ACC112 (cell line): ENCODE data around the gene DLG5.

Experiments used
- H2AFZ ChIP-seq: fragments of 200-600 bp; sonication (generic); one replicate; pipeline ENCODE4 v1.6.0; 2017; ENCODE audit warnings: antibody characterized with exemption, low read length; ENCODE audit not compliant: unreplicated experiment
- H3K27ac ChIP-seq: fragments of 200-600 bp; sonication (generic); 2 replicates; pipeline ENCODE4 v1.5.1; 2014; ENCODE audit warnings: low read depth, mild to moderate bottlenecking, antibody characterized with exemption, low read length, moderate library complexity
- H3K27me3 ChIP-seq: fragments of 200-600 bp; sonication (generic); 2 replicates; pipeline ENCODE4 v1.6.1; 2014; ENCODE audit warnings: mild to moderate bottlenecking, antibody characterized with exemption, low read length, moderate library complexity, mixed read lengths; ENCODE audit not compliant: insufficient read depth
- H3K36me3 ChIP-seq: fragments of 200-600 bp; sonication (generic); 2 replicates; pipeline ENCODE4 v1.6.1; 2016; ENCODE audit warnings: mild to moderate bottlenecking, antibody characterized with exemption, low read length, moderate library complexity, mixed read lengths; ENCODE audit not compliant: insufficient read depth
- H3K4me1 ChIP-seq: fragments of 200-600 bp; sonication (generic); one replicate; pipeline ENCODE4 v1.6.1; 2016; ENCODE audit warnings: low read length, mixed read lengths; ENCODE audit not compliant: insufficient read depth, unreplicated experiment, control insufficient read depth
- H3K4me3 ChIP-seq: fragments of 200-600 bp; sonication (generic); 2 replicates; pipeline ENCODE4 v1.5.1; 2014; ENCODE audit warnings: mild to moderate bottlenecking, low read depth, low read length
- H3K79me2 ChIP-seq: fragments of 200-600 bp; sonication (generic); one replicate; pipeline ENCODE4 v1.6.0; 2016; ENCODE audit warnings: low read length; ENCODE audit not compliant: control insufficient read depth, unreplicated experiment, insufficient read depth

Gene DLG5

DNA sequence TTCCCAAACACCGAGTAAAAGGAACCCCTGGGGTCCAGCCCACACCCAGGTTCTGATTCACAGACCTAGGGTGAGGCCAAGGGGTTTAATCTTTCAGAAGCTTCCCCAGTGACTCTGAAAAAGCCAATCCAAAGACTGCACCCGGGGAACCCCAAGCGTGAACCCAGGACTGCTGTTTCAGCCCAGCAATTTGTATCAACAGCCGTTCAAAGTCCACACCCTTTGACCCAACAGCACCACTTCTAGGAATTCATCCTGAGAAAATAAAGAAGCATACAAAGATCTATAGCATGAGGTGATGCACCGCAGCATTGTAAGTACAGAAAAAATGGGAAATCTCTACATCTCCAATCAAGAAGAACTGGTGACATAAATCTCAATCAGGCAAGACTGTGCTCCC lies 24.4 kb downstream of the DLG5 start:
- Histone ChIP-seq H3K36me3 (no peaks in the 10 kb centered on the region), H3K4me3 (no peak overlapping the region), H3K27ac (no peak overlapping the region), H3K4me1 (peaks cover 17% of the 10 kb centered on the region), H3K27me3 (no peaks in the 10 kb centered on the region), H3K79me2 (peaks cover 35% of the 10 kb centered on the region), H2AFZ (no peak overlapping the region)

DNA sequence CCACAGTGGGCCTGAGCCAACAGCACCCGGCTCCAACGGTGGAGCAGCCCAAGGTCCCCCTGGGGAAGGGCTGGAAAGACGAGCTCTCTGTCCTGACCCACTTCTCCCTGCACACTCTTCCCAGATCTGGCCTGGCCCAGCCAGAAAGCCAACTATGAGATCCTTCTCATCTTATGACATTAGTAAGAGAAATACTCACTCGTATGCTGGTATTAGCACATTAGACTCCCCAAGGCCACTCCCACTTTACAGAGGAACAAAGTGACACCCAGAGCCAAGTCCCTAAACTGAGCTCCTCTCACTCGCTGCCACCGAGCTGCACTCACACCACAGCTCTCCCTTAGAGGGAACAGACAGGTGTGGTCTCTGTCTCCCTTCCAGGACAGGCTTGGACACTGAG lies 24.8 kb downstream of the DLG5 start:
- H3K36me3 ChIP-seq = no peaks in the 10 kb centered on the region
- H3K79me2 ChIP-seq = peaks cover 32% of the 10 kb centered on the region
- H3K27me3 ChIP-seq = no peaks in the 10 kb centered on the region
- no peak overlapping the region for H3K4me3 ChIP-seq
- no peak overlapping the region for H2AFZ ChIP-seq
- H3K4me1 ChIP-seq = peaks cover 13% of the 10 kb centered on the region
- no peak overlapping the region for H3K27ac ChIP-seq

DNA sequence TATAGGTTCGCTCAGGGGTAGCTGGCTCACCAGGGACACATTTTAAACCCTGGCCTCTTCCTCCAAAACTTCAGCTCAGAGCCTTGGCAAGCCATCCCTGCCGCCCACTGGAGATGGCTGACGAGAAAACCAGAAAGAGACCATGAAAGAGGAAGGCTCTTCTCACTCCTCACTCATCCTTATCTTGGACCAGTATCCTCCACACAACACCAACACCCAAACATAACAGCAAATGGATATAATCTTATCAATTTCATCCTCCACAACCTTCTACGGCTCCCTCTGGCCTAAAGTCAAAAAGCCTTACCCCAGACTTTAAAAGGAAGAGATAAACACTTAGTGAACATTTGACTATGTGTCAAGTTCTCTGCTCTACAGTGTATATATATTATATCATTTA lies 26.9 kb downstream of the DLG5 start:
- Histone ChIP-seq H3K79me2 (peaks cover 33% of the 10 kb centered on the region), H3K27me3 (no peaks in the 10 kb centered on the region), H3K4me1 (peaks cover 13% of the 10 kb centered on the region), H3K27ac (no peak overlapping the region), H3K36me3 (no peaks in the 10 kb centered on the region), H2AFZ (no peak overlapping the region), H3K4me3 (no peak overlapping the region)

DNA sequence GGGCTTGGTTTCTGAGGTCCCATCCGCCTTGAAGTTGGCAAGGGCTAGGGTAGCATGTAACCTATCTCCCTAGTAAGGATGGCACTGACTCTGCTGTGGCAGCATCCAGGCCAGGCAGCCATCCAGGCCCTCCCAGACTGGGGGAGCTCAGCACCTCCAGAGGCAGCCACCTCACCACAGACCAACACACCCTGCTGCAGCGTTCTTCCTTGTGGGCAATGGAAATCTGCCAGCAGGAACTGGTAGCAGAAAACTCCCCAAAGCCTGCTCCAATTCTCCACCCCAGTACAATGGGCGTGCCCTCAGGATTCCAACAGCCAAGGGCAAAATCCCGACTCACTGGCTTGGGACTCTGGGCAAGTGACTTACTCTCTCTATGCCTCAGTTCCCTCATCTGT lies 27.5 kb downstream of the DLG5 start:
- H3K36me3 ChIP-seq = no peaks in the 10 kb centered on the region
- peaks cover 33% of the 10 kb centered on the region for H3K79me2 ChIP-seq
- peaks cover 13% of the 10 kb centered on the region for H3K4me1 ChIP-seq
- H3K27ac ChIP-seq = no peak overlapping the region
- H3K4me3 ChIP-seq = no peak overlapping the region
- H2AFZ ChIP-seq = no peak overlapping the region
- no peaks in the 10 kb centered on the region for H3K27me3 ChIP-seq

DNA sequence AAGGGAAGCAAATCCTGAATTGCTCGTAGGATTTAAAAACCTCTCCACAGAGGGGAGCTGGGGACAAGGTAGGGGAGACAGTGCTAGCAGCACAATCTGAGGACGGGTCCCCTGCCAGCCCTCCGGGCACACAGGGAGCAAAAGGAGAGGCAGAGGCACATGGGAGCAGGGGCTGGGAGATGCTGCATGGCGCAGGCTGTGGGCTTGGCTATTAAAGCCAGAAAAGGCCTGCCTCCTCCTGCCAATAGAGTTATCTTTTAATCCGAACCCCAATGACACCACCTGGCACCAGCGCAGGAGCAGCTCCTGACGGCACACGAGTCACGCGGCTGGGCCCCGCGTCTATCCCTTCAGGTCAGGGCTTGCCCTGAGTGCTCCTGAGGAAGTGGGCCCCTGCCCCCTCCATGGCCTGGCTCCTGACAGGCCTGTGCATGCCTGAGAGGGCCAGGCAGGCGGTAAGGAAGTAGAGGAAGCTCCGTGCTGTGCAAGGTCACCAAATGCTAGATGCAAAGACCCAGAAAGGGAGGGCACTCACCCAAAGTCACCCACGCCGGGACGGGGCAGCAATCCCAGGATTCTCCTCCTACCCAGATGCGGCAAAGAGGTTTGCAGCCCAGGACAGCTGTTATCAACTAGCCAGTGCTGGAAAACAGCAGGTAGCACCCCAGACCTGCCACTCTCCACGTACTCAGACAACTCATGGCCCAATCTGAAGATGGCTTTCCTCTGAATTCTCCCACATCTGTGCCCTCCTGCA lies 28.1 kb downstream of the DLG5 start:
- no peak overlapping the region for H2AFZ ChIP-seq
- H3K4me1 ChIP-seq = peaks cover 13% of the 10 kb centered on the region
- H3K79me2 ChIP-seq = peaks cover 31% of the 10 kb centered on the region
- H3K4me3 ChIP-seq = no peak overlapping the region
- H3K36me3 ChIP-seq = no peaks in the 10 kb centered on the region
- H3K27ac ChIP-seq = no peak overlapping the region
- H3K27me3 ChIP-seq = no peaks in the 10 kb centered on the region

DNA sequence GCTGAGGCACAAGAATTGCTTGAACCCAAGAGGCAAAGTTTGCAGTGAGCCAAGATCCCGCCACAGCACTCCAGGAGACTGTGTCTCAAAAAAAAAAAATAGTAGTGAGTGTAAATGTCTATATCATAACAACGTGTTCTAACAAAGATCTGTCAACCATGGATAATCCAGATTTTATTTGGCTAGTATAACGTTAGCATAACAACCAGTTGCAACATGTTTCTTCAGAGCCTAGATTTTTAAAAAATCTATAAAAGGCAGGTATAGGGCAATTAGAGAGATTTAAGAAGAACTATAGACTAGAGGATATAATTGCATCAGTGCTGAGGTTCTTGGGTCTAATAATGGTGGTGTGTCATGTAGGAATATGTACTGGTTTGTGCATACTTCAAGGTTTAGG lies 30.5 kb downstream of the DLG5 start:
- no peak overlapping the region for H3K4me3 ChIP-seq
- no peak overlapping the region for H2AFZ ChIP-seq
- H3K4me1 ChIP-seq = peaks cover 13% of the 10 kb centered on the region
- H3K79me2 ChIP-seq = peaks cover 42% of the 10 kb centered on the region
- H3K27me3 ChIP-seq = no peaks in the 10 kb centered on the region
- H3K36me3 ChIP-seq = no peaks in the 10 kb centered on the region
- H3K27ac ChIP-seq = no peak overlapping the region

DNA sequence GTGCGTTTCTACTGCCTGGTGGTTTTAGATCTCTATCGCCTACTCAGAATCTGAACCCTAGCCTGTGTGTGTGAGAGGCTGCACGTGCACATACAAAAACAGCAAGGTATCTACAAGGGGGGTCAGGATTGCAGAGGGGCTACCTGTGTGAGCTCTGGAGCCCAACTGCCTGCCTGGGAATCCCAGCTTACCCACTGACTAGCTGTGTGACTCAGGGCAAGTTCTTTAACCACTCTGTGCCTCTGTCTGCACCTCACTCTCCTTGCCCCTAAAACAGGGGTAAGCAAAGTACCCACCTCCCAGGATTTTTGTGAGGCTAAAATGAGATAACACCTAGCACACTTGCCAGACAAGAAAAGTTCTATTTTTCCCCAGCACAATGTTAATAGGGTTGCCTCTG lies 32.5 kb downstream of the DLG5 start:
- no peaks in the 10 kb centered on the region for H3K36me3 ChIP-seq
- no peak overlapping the region for H3K4me3 ChIP-seq
- no peak overlapping the region for H2AFZ ChIP-seq
- no peak overlapping the region for H3K27ac ChIP-seq
- H3K4me1 ChIP-seq = peaks cover 12% of the 10 kb centered on the region
- peaks cover 55% of the 10 kb centered on the region for H3K79me2 ChIP-seq
- H3K27me3 ChIP-seq = no peaks in the 10 kb centered on the region

DNA sequence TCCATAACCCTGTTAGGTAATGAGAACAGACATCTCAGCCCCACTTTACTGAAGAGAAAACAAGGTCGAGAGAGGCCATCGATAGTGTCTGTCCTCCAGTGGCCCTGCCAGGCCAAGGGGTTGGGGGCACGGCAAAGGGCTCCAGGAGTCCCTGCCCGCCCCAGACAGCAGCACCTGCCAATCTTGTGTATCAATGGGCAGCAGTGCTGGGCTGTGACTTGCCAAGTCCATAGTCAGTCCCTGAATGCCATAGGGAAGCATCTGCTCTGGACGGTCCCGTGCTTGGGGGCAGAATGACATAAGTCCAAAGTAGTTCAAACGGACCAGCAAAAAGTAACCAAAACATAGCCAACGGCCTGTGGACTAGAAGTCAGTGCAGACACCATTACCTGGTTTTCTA lies 33.2 kb downstream of the DLG5 start:
- H3K4me1 ChIP-seq = peaks cover 12% of the 10 kb centered on the region
- H2AFZ ChIP-seq = no peak overlapping the region
- H3K27ac ChIP-seq = no peak overlapping the region
- H3K4me3 ChIP-seq = no peak overlapping the region
- peaks cover 54% of the 10 kb centered on the region for H3K79me2 ChIP-seq
- no peaks in the 10 kb centered on the region for H3K27me3 ChIP-seq
- no peaks in the 10 kb centered on the region for H3K36me3 ChIP-seq

DNA sequence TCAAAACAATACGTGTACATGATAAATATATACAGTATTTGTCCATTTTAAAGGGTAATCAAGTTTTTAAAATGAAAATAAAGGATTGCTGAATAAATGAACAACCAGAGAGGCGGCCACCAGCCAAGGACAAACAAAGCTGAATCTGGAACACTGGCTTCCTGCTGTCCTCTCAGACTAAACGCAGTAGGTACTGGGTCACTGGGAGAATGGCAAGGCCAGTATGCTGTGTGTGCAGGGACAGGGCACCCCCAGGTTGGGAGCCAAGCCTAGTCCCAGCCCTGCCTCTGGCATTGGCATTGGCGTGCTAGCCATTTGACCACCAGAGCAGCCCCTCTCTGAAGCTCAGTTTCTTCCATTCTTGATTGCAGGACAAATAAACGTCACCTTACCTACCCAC lies 33.8 kb downstream of the DLG5 start:
- H3K4me3 ChIP-seq = no peak overlapping the region
- no peak overlapping the region for H2AFZ ChIP-seq
- H3K79me2 ChIP-seq = peaks cover 52% of the 10 kb centered on the region
- H3K36me3 ChIP-seq = no peaks in the 10 kb centered on the region
- H3K27me3 ChIP-seq = no peaks in the 10 kb centered on the region
- H3K4me1 ChIP-seq = peaks cover 19% of the 10 kb centered on the region
- H3K27ac ChIP-seq = no peak overlapping the region

DNA sequence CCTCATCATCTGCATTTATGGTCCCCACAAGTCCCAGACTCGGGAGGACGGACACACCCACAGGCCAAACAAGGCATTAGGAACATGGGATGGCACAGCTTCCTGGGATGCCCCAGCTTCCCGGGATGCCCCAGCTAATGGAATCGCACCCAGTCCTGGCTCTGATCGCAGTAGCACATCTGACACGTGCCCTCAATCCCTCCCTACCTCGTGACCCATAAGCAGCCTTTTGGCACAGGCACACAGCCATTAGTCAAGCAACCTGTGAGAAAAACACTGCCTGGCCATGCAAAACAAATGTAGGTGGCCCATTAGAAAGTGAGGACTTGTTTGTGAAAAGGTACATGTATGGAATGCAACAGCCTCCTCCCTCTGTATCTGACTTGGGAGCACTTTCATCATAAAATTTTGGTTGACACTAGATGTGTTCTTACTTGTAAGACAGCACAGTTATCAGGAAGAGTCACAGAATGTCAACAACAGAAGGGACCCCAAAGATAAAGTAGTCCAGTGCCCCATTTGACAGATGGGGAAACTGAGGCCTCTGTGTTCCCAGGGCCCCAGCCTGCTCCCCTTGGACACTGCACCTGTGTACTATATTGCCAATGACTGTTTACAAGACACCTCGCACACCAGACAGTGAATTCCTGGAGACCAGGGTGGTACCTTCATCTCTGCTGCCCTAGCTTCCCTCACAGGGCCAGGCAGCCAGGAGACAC lies 34.4 kb downstream of the DLG5 start:
- Histone ChIP-seq H3K27me3 (no peaks in the 10 kb centered on the region), H3K79me2 (peaks cover 55% of the 10 kb centered on the region), H3K4me1 (peaks cover 19% of the 10 kb centered on the region), H3K4me3 (no peak overlapping the region), H3K27ac (no peak overlapping the region), H3K36me3 (no peaks in the 10 kb centered on the region), H2AFZ (no peak overlapping the region)

DNA sequence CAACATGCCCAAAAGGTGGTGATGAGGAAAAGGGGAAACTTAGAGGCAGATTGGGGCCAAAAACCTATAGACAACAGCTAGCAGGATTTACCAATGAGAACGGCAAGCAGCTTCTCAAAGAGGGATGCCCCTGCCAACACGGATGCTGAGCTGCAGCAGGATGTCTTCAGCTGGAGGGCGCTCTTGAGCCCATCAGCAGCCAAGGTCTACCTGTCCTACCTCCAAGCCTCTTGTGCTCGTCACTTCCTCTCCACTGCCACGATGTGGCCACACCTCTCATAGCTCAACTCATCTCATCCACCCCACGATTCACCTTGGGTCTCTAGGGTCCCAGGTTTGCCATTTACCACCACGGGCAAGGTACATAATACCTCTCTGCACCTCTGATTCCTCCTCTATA lies 36.5 kb downstream of the DLG5 start:
- H3K4me3 ChIP-seq = no peak overlapping the region
- peaks cover 19% of the 10 kb centered on the region for H3K4me1 ChIP-seq
- H3K79me2 ChIP-seq = peaks cover 62% of the 10 kb centered on the region
- no peak overlapping the region for H3K27ac ChIP-seq
- H2AFZ ChIP-seq = no peak overlapping the region
- H3K36me3 ChIP-seq = no peaks in the 10 kb centered on the region
- no peaks in the 10 kb centered on the region for H3K27me3 ChIP-seq
